HUES48 (cell line): ENCODE data around the gene CCDC167.

Experiments used
- H3K27ac ChIP-seq: one replicate; pipeline ENCODE4 v1.7.0; 2013; ENCODE audit warnings: low read depth, low read length, inconsistent platforms
- H3K27me3 ChIP-seq: 2 replicates; pipeline ENCODE4 v1.6.1; 2013; ENCODE audit warnings: mild to moderate bottlenecking, low read length; ENCODE audit not compliant: control insufficient read depth, insufficient read depth
- H3K36me3 ChIP-seq: 2 replicates; pipeline ENCODE4 v1.6.1; 2013; ENCODE audit warnings: low read length; ENCODE audit not compliant: control insufficient read depth, insufficient read depth
- H3K4me1 ChIP-seq: 2 replicates; pipeline ENCODE4 v1.6.1; 2013; ENCODE audit warnings: mild to moderate bottlenecking, low read length; ENCODE audit not compliant: control insufficient read depth, insufficient read depth
- H3K4me3 ChIP-seq: 2 replicates; pipeline ENCODE4 v1.5.1; 2013; ENCODE audit warnings: mild to moderate bottlenecking, low read depth, low read length
- H3K9ac ChIP-seq: 2 replicates; pipeline ENCODE4 v1.6.1; 2013; ENCODE audit warnings: mild to moderate bottlenecking, low read depth, low read length, moderate library complexity
- H3K9me3 ChIP-seq: 2 replicates; pipeline ENCODE4 v1.6.1; 2013; ENCODE audit warnings: low read length; ENCODE audit not compliant: control insufficient read depth, insufficient read depth

Gene CCDC167

GRCh38 chr6:37539171-37540028 is 39.7 kb upstream of the CCDC167 start:
- peaks cover 44% of the 10 kb centered on the region for H3K27me3 ChIP-seq
- H3K27ac ChIP-seq: no peak overlapping the region
- no peak overlapping the region for H3K4me3 ChIP-seq
- no peak overlapping the region for H3K9ac ChIP-seq
- H3K9me3 ChIP-seq: no peaks in the 10 kb centered on the region
- no peaks in the 10 kb centered on the region for H3K36me3 ChIP-seq
- H3K4me1 ChIP-seq: peaks cover 11% of the 10 kb centered on the region; the same call in 1 of the 2 replicates

GRCh38 chr6:37538107-37538506 is 38.4 kb upstream of the CCDC167 start:
- Histone ChIP-seq H3K27ac (no peak overlapping the region), H3K4me3 (no peak overlapping the region), H3K9me3 (no peaks in the 10 kb centered on the region), H3K4me1 (peaks cover 11% of the 10 kb centered on the region; the same call in 1 of the 2 replicates), H3K27me3 (peaks cover 56% of the 10 kb centered on the region), H3K9ac (no peak overlapping the region), H3K36me3 (no peaks in the 10 kb centered on the region)

GRCh38 chr6:37537548-37537947 is 37.9 kb upstream of the CCDC167 start:
- no peak overlapping the region for H3K27ac ChIP-seq
- no peak overlapping the region for H3K9ac ChIP-seq
- peaks cover 11% of the 10 kb centered on the region; the same call in 1 of the 2 replicates for H3K4me1 ChIP-seq
- H3K9me3 ChIP-seq: no peaks in the 10 kb centered on the region
- no peaks in the 10 kb centered on the region for H3K36me3 ChIP-seq
- H3K27me3 ChIP-seq: peaks cover 62% of the 10 kb centered on the region
- H3K4me3 ChIP-seq: no peak overlapping the region

- Histone ChIP-seq H3K27ac (no peak overlapping the region), H3K4me1 (peaks cover 11% of the 10 kb centered on the region; the same call in 1 of the 2 replicates), H3K9ac (no peak overlapping the region), H3K9me3 (no peaks in the 10 kb centered on the region), H3K27me3 (peaks cover 64% of the 10 kb centered on the region), H3K4me3 (peak overlapping the region; percentile 65), H3K36me3 (no peaks in the 10 kb centered on the region)
These were observed 36.9 kb upstream of the CCDC167 start for GRCh38 chr6:37536491-37537190.

GRCh38 chr6:37535759-37536490 is 36.2 kb upstream of the CCDC167 start:
- H3K4me1 ChIP-seq: peaks cover 11% of the 10 kb centered on the region; the same call in 1 of the 2 replicates
- H3K9me3 ChIP-seq: no peaks in the 10 kb centered on the region
- H3K36me3 ChIP-seq: no peaks in the 10 kb centered on the region
- H3K4me3 ChIP-seq: peak overlapping the region; percentile 65
- no peak overlapping the region for H3K9ac ChIP-seq
- H3K27me3 ChIP-seq: peaks cover 65% of the 10 kb centered on the region
- H3K27ac ChIP-seq: no peak overlapping the region

GRCh38 chr6:37535428-37535758 is 35.7 kb upstream of the CCDC167 start:
- peaks cover 65% of the 10 kb centered on the region for H3K27me3 ChIP-seq
- peaks cover 11% of the 10 kb centered on the region; the same call in 1 of the 2 replicates for H3K4me1 ChIP-seq
- H3K4me3 ChIP-seq: peak overlapping the region; percentile 65
- H3K36me3 ChIP-seq: no peaks in the 10 kb centered on the region
- no peak overlapping the region for H3K27ac ChIP-seq
- no peaks in the 10 kb centered on the region for H3K9me3 ChIP-seq
- H3K9ac ChIP-seq: no peak overlapping the region

GRCh38 chr6:37534893-37535292 is 35.2 kb upstream of the CCDC167 start:
- H3K9ac ChIP-seq: no peak overlapping the region
- H3K27ac ChIP-seq: no peak overlapping the region
- H3K4me3 ChIP-seq: no peak overlapping the region
- peaks cover 11% of the 10 kb centered on the region; the same call in 1 of the 2 replicates for H3K4me1 ChIP-seq
- H3K9me3 ChIP-seq: no peaks in the 10 kb centered on the region
- H3K36me3 ChIP-seq: no peaks in the 10 kb centered on the region
- peaks cover 68% of the 10 kb centered on the region for H3K27me3 ChIP-seq

GRCh38 chr6:37532122-37532521 is 32.4 kb upstream of the CCDC167 start:
- peaks cover 55% of the 10 kb centered on the region for H3K27me3 ChIP-seq
- H3K4me3 ChIP-seq: no peak overlapping the region
- H3K4me1 ChIP-seq: peaks cover 9% of the 10 kb centered on the region; the same call in 1 of the 2 replicates
- no peak overlapping the region for H3K27ac ChIP-seq
- no peaks in the 10 kb centered on the region for H3K9me3 ChIP-seq
- H3K9ac ChIP-seq: no peak overlapping the region
- H3K36me3 ChIP-seq: no peaks in the 10 kb centered on the region

- Histone ChIP-seq H3K9me3 (no peaks in the 10 kb centered on the region), H3K27me3 (peaks cover 49% of the 10 kb centered on the region), H3K4me3 (no peak overlapping the region), H3K27ac (no peak overlapping the region), H3K36me3 (no peaks in the 10 kb centered on the region), H3K4me1 (peaks cover 7% of the 10 kb centered on the region; the same call in 1 of the 2 replicates), H3K9ac (no peak overlapping the region)
These were observed 31.8 kb upstream of the CCDC167 start for GRCh38 chr6:37531437-37532036.

GRCh38 chr6:37531026-37531425 is 31.3 kb upstream of the CCDC167 start:
- peaks cover 7% of the 10 kb centered on the region; the same call in 1 of the 2 replicates for H3K4me1 ChIP-seq
- peaks cover 44% of the 10 kb centered on the region for H3K27me3 ChIP-seq
- H3K36me3 ChIP-seq: no peaks in the 10 kb centered on the region
- no peaks in the 10 kb centered on the region for H3K9me3 ChIP-seq
- no peak overlapping the region for H3K27ac ChIP-seq
- H3K9ac ChIP-seq: no peak overlapping the region
- H3K4me3 ChIP-seq: no peak overlapping the region
